ENCODE results near the gene MICB. TPM values are rescaled to one million over a fixed set of nuclear protein-coding genes. Genes with fewer than 3 reads are reported as not detected.

The MICB gene
- total and polyA plus RNA-seq, 9 of the 15 experiments (the other 6 are each of a cell fraction or from before 2014, with no cell fraction given) = 13.3 to 34.5 (median 19.8) TPM

DNA sequence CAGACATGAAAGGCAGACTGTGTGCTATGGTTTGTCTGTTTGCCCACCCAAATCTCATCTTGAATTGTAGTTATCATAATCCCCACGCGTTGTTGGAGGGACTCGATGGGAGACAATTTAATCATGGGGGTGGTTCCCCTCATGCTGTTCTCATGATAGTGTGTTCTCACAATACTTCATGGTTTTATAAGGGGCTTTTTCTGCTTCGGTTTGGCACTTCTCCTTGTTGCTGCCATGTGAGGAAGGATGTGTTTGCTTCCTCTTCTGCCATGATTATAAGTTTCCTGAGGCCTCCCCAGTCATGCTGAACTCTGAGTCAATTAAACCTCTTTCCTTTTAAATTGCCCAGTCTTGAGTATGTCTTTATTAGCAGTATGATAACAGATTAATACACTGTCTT, 47.2 kb upstream of the MICB start:
- DNase-seq (ENCODE audit: extremely low read depth in 1 of 4, low spot score in 3 of 4) (no peak), ATAC-seq (no peak), FAIRE-seq (no peak)
- in situ Hi-C loops (cut with MboI) = no loop called here
- POLR2A ChIA-PET = interaction anchor here (1.0 kb wide), 1 partner anchor 18 kb away, joined by 3 read pairs; no protein-coding TSS in a partner anchor
- Histone ChIP-seq H3K9me3 (replicated peaks; ENCODE audit: control insufficient read depth, insufficient read depth, low read depth, low read length) (no peaks in the 10 kb centered on the region), H3K79me2 (ENCODE audit: control insufficient read depth, insufficient read depth, low read length) (no peaks in the 10 kb centered on the region), H3K27me3 (ENCODE audit: control insufficient read depth in 2 of 2, insufficient read depth in 2 of 2, low read length in 2 of 2) (no peaks in the 10 kb centered on the region; a peak in 2 of 5 replicates), H2AFZ (ENCODE audit: low read depth, low read length) (no peak overlapping the region), H4K20me1 (replicated peaks; ENCODE audit: control insufficient read depth, insufficient read depth, low read length) (no peaks in the 10 kb centered on the region), H3K27ac (ENCODE audit: extremely low read depth, low read depth, low read length) (no peak overlapping the region), H3K4me1 (replicated peaks in 1 of 2; ENCODE audit: control insufficient read depth in 2 of 2, insufficient read depth in 2 of 2, low read length in 2 of 2) (no peaks in the 10 kb centered on the region), H3K9ac (ENCODE audit: insufficient read depth in 1 of 2, low read depth in 2 of 2, low read length in 2 of 2) (no peak overlapping the region), H3K4me2 (ENCODE audit: insufficient read depth, low read length) (no peak overlapping the region), H3K4me3 (no peak overlapping the region), H3K9me1 (ENCODE audit: control insufficient read depth, insufficient read depth, low read length) (no peaks in the 10 kb centered on the region), H3K36me3 (ENCODE audit: control insufficient read depth, insufficient read depth, low read length) (no peaks in the 10 kb centered on the region)
- TF ChIP-seq MTA3 (IDR thresholded peaks at IDR 0.05; ENCODE audit: borderline replicate concordance) = no peak
- TF ChIP-seq YBX1 (IDR thresholded peaks at IDR 0.05) = no peak
- 0 out of 2 replicates have a peak, but pooled peaks have one; percentile 9 for TF ChIP-seq NFIC (IDR thresholded peaks at IDR 0.05)
- TF ChIP-seq SMARCC2 (IDR thresholded peaks at IDR 0.05; ENCODE audit: low read depth) = no peak
- CTCF ChIA-PET (ENCODE audit: low intra/inter-chr PET ratio) = no interaction called here
- no TSS peak for BruUV-seq (replicated peaks)
- intact Hi-C loops (cut with micrococcal nuclease) = no loop called here
- WGBS (ENCODE audit: insufficient coverage, low coverage, missing lambda C conversion rate) = 2% methylated on average over 4 of the region's 4 CpGs

DNA sequence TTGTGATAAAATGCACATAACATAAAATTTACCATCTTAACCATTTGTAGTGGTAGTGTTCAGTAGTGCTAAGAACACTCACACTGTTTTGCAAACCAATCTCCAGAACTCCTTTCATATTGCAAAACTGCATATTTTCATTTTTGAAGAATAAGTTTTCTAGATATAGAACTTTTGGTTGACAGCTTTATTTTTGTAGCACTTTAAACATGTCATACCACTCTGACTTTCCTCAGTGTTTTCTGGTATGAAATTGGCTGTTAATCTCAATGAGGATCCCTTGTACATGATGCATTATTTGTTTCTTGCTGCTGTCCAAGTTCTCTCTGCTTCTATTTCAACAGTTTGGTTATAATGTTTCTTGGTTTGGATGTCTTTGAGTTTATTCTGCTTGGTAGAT, 45.1 kb upstream of the MICB start:
- POLR2A ChIA-PET = interaction anchor here (0.6 to 1.1 kb wide), 2 partner anchors 9 to 329 kb away, joined by 3 to 5 read pairs; no protein-coding TSS in a partner anchor
- no TSS peak for BruUV-seq (replicated peaks)
- H3K4me1 ChIP-seq (replicated peaks in 1 of 2; ENCODE audit: control insufficient read depth in 2 of 2, insufficient read depth in 2 of 2, low read length in 2 of 2) = no peaks in the 10 kb centered on the region
- CTCF ChIA-PET (ENCODE audit: low intra/inter-chr PET ratio) = no interaction called here
- peaks cover 0 to 7% of the 10 kb centered on the region in 2 experiments; a peak in 3 of 5 replicates for H3K27me3 ChIP-seq (ENCODE audit: control insufficient read depth in 2 of 2, insufficient read depth in 2 of 2, low read length in 2 of 2)
- no peak overlapping the region for H2AFZ ChIP-seq (ENCODE audit: low read depth, low read length)
- H3K4me2 ChIP-seq (ENCODE audit: insufficient read depth, low read length) = no peak overlapping the region
- H3K9me3 ChIP-seq (replicated peaks; ENCODE audit: control insufficient read depth, insufficient read depth, low read depth, low read length) = no peaks in the 10 kb centered on the region
- DNase-seq (ENCODE audit: extremely low read depth in 1 of 4, low spot score in 3 of 4) (no peak), FAIRE-seq (no peak), ATAC-seq (no peak)
- H4K20me1 ChIP-seq (replicated peaks; ENCODE audit: control insufficient read depth, insufficient read depth, low read length) = no peaks in the 10 kb centered on the region
- no peak overlapping the region for H3K27ac ChIP-seq (ENCODE audit: extremely low read depth, low read depth, low read length)
- H3K36me3 ChIP-seq (ENCODE audit: control insufficient read depth, insufficient read depth, low read length) = no peaks in the 10 kb centered on the region
- intact Hi-C loops (cut with micrococcal nuclease) (no loop called here), in situ Hi-C loops (cut with MboI) (no loop called here)
- H3K4me3 ChIP-seq = no peak overlapping the region
- H3K9me1 ChIP-seq (ENCODE audit: control insufficient read depth, insufficient read depth, low read length) = no peaks in the 10 kb centered on the region
- TF ChIP-seq MTF1 (CRISPR knock-in tag; IDR thresholded peaks at IDR 0.05; ENCODE audit: borderline replicate concordance) = no peak
- no peak for TF ChIP-seq HMG20B (CRISPR knock-in tag; IDR thresholded peaks at IDR 0.05)
- TF ChIP-seq, protein P1, sequence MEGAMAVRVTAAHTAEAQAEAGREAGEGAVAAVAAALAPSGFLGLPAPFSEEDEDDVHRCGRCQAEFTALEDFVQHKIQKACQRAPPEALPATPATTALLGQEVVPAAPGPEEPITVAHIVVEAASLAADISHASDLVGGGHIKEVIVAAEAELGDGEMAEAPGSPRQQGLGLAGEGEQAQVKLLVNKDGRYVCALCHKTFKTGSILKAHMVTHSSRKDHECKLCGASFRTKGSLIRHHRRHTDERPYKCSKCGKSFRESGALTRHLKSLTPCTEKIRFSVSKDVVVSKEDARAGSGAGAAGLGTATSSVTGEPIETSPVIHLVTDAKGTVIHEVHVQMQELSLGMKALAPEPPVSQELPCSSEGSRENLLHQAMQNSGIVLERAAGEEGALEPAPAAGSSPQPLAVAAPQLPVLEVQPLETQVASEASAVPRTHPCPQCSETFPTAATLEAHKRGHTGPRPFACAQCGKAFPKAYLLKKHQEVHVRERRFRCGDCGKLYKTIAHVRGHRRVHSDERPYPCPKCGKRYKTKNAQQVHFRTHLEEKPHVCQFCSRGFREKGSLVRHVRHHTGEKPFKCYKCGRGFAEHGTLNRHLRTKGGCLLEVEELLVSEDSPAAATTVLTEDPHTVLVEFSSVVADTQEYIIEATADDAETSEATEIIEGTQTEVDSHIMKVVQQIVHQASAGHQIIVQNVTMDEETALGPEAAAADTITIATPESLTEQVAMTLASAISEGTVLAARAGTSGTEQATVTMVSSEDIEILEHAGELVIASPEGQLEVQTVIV (CRISPR knock-in tag; IDR thresholded peaks at IDR 0.05; ENCODE audit: borderline replicate concordance) = no peak
- TF ChIP-seq ZNF324 (CRISPR knock-in tag; IDR thresholded peaks at IDR 0.05) = no peak
- no peak for TF ChIP-seq TCF7 (IDR thresholded peaks at IDR 0.05; ENCODE audit: borderline replicate concordance)
- TF ChIP-seq NEUROD1 (IDR thresholded peaks at IDR 0.05; ENCODE audit: borderline replicate concordance, low read depth, low read length, partially characterized antibody) = no peak
- TF ChIP-seq TBL1XR1 (IDR thresholded peaks at IDR 0.05; ENCODE audit: low read length in 2 of 2) = no peak
- no peak overlapping the region for H3K9ac ChIP-seq (ENCODE audit: insufficient read depth in 1 of 2, low read depth in 2 of 2, low read length in 2 of 2)
- H3K79me2 ChIP-seq (ENCODE audit: control insufficient read depth, insufficient read depth, low read length) = no peaks in the 10 kb centered on the region

Measured in K562 (cell line).